Measurements from ENCODE around the gene EHD4.

EHD4 gene

DNA sequence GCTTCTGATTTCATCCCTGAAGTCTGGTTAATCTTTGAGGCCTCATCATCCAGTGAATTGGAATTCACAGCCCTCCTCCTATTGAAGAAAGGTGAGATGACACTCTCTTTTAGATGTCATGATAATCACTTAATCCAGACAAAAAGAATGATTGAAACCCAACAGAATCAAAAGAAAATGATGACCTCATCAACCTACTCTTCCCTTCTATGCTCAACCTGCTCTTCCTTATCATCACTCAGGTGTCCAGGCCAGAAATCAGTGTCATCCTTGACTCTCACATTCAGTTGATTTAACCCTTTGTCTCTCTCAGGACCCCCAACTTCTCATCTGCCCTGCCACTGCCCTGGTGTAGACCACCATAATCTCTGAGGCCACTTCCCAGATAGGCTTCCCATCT, 36.7 kb upstream of the EHD4 start:
- H3K4me3 ChIP-seq (ENCODE audit: low read depth, low read length) = no peak overlapping the region
- no peaks in the 10 kb centered on the region for H3K4me1 ChIP-seq (ENCODE audit: control insufficient read depth, insufficient read depth, low read length)
- H3K27me3 ChIP-seq (ENCODE audit: control insufficient read depth, insufficient read depth, low read length) = no peaks in the 10 kb centered on the region
- no peaks in the 10 kb centered on the region for H3K9me3 ChIP-seq (ENCODE audit: control insufficient read depth, insufficient read depth, low read length)
- H3K36me3 ChIP-seq (ENCODE audit: control insufficient read depth, insufficient read depth, low read length) = no peaks in the 10 kb centered on the region
- no peak overlapping the region for H3K9ac ChIP-seq (ENCODE audit: low read depth, low read length)

DNA sequence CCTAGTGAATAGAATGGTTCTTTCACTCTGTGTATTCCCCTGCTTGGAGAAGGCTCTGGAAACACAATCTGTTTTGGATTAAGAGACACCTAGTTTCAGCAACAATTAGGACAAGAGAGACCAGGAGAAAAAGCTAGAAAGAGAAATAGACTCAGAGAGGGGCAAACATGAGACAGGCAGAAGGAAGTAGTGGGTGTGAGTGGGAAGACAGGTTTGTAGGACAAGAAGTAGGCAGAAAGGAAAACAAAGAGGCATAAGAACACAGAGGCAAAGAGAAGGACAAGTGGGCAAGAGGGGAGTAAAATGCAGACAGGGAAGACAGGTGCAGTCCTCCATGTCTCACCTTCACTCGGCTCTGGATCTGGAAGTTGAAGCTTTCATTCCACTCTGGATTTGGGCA, 35.0 kb upstream of the EHD4 start:
- no peaks in the 10 kb centered on the region for H3K27me3 ChIP-seq (ENCODE audit: control insufficient read depth, insufficient read depth, low read length)
- H3K4me3 ChIP-seq (ENCODE audit: low read depth, low read length) = no peak overlapping the region
- H3K9ac ChIP-seq (ENCODE audit: low read depth, low read length) = no peak overlapping the region
- H3K9me3 ChIP-seq (ENCODE audit: control insufficient read depth, insufficient read depth, low read length) = no peaks in the 10 kb centered on the region
- no peaks in the 10 kb centered on the region for H3K36me3 ChIP-seq (ENCODE audit: control insufficient read depth, insufficient read depth, low read length)
- H3K4me1 ChIP-seq (ENCODE audit: control insufficient read depth, insufficient read depth, low read length) = no peaks in the 10 kb centered on the region

DNA sequence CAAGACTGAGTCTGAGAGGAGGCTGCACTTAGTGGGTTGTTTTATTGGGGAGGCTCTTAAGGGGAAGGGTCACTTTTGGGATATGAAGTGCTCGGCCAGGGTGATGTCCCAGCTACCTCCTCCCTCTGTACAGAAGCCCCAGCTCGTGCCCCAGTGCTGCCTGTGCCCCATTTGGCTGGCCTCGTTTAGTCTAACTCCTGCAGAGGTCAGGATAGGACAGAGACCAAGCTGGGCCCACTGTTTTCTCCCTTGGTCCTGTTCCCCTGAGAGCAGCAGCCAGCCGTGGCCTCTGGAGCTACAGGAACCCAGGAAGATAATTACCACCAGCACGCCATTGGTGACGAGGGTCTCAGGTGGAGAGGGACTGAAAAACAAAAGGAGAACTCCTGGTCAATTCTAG, 30.0 kb upstream of the EHD4 start:
- H3K9me3 ChIP-seq (ENCODE audit: control insufficient read depth, insufficient read depth, low read length) = no peaks in the 10 kb centered on the region
- H3K4me3 ChIP-seq (ENCODE audit: low read depth, low read length) = no peak overlapping the region
- H3K36me3 ChIP-seq (ENCODE audit: control insufficient read depth, insufficient read depth, low read length) = no peaks in the 10 kb centered on the region
- no peaks in the 10 kb centered on the region for H3K4me1 ChIP-seq (ENCODE audit: control insufficient read depth, insufficient read depth, low read length)
- no peak overlapping the region for H3K9ac ChIP-seq (ENCODE audit: low read depth, low read length)
- H3K27me3 ChIP-seq (ENCODE audit: control insufficient read depth, insufficient read depth, low read length) = no peaks in the 10 kb centered on the region

DNA sequence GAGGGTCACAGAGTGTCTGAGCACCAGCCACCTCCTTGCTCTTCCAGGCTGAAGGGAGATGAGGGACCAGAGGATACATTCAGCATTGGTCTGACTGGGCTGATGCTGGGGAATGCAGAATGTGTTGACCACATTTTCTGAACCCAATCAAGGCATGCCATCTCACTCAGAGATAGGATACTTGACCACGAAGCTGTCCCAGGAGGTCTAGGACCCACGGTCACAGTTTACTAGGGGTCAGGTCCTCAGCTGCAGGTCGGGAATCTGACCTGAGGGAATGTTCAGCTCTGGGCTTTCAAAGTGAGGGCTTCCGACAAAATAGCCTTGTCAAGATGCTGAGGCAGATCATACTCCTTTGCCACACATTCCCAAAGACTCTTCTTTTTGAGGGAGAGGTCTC, 28.9 kb upstream of the EHD4 start:
- Histone ChIP-seq H3K4me3 (ENCODE audit: low read depth, low read length) (no peak overlapping the region), H3K4me1 (ENCODE audit: control insufficient read depth, insufficient read depth, low read length) (no peaks in the 10 kb centered on the region), H3K9me3 (ENCODE audit: control insufficient read depth, insufficient read depth, low read length) (no peaks in the 10 kb centered on the region), H3K36me3 (ENCODE audit: control insufficient read depth, insufficient read depth, low read length) (no peaks in the 10 kb centered on the region), H3K27me3 (ENCODE audit: control insufficient read depth, insufficient read depth, low read length) (no peaks in the 10 kb centered on the region), H3K9ac (ENCODE audit: low read depth, low read length) (no peak overlapping the region)

DNA sequence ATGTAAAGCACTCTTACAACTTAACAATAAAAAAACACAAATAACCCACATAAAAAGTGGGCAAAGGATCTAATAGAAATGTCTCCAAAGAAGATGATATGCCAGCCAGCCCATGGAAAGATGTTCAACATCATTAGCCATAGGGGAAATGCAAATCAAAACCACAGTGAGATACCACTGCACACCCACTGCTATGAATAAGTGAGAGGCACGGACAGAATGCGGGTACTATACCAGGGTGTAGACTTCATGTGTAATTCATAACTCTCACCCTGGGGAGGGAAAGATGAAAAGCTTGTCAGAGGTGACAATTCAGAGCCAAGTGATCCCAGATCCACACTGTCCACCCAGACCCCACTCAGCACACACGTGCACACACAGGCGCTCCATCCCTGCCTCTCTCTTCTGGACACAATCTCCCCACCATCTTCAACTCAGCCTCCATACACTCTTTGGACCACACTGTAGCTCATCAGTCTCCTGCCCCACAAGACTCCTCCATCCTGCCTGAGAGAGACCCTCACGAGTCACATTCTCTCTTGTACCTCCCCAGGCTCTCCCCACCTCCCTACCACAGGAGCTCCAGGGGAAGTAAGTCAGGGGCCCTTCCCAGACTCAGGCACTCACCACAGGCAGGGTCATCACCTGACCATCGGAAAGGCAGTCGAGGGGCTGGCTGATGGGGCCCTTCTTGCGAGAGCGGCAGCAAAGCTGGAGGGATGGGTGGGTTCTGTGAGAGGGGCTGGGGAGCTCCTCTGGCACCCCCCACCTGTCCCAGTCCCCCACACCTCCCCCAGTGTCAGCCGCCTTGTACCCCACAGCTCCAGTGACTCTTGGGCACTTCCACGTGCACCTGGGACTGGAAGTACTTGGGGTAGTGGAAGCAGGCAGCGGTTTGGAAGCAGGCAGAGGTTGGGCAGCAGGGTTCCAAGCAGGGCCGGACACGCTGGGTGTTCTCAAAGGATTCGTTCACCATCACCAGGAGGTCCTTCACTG, 27.2 kb upstream of the EHD4 start:
- H3K9me3 ChIP-seq (ENCODE audit: control insufficient read depth, insufficient read depth, low read length) = no peaks in the 10 kb centered on the region
- H3K4me1 ChIP-seq (ENCODE audit: control insufficient read depth, insufficient read depth, low read length) = no peaks in the 10 kb centered on the region
- no peaks in the 10 kb centered on the region for H3K36me3 ChIP-seq (ENCODE audit: control insufficient read depth, insufficient read depth, low read length)
- H3K4me3 ChIP-seq (ENCODE audit: low read depth, low read length) = no peak overlapping the region
- H3K9ac ChIP-seq (ENCODE audit: low read depth, low read length) = no peak overlapping the region
- H3K27me3 ChIP-seq (ENCODE audit: control insufficient read depth, insufficient read depth, low read length) = no peaks in the 10 kb centered on the region

DNA sequence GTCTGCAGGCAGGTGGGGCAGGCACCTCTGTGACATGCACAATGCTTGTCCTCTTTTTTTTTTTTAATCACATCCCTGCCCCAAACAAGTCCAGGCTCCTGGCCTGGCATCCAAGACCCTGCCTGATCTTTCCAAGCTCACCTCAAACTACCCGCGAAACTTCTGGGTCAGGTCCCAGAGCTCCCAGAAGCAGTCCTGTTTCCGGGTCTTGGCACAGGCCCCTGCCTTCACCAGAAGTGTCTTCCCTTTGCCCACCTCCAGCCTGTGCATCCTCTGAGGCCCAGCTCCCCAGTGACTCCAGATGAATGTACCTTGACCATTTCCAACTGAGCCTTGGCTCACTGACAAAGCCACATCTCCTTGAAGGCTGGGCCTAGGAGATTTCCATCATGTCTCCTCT, 25.5 kb upstream of the EHD4 start:
- no peaks in the 10 kb centered on the region for H3K9me3 ChIP-seq (ENCODE audit: control insufficient read depth, insufficient read depth, low read length)
- H3K9ac ChIP-seq (ENCODE audit: low read depth, low read length) = no peak overlapping the region
- H3K4me1 ChIP-seq (ENCODE audit: control insufficient read depth, insufficient read depth, low read length) = no peaks in the 10 kb centered on the region
- no peaks in the 10 kb centered on the region for H3K27me3 ChIP-seq (ENCODE audit: control insufficient read depth, insufficient read depth, low read length)
- H3K36me3 ChIP-seq (ENCODE audit: control insufficient read depth, insufficient read depth, low read length) = no peaks in the 10 kb centered on the region
- no peak overlapping the region for H3K4me3 ChIP-seq (ENCODE audit: low read depth, low read length)

DNA sequence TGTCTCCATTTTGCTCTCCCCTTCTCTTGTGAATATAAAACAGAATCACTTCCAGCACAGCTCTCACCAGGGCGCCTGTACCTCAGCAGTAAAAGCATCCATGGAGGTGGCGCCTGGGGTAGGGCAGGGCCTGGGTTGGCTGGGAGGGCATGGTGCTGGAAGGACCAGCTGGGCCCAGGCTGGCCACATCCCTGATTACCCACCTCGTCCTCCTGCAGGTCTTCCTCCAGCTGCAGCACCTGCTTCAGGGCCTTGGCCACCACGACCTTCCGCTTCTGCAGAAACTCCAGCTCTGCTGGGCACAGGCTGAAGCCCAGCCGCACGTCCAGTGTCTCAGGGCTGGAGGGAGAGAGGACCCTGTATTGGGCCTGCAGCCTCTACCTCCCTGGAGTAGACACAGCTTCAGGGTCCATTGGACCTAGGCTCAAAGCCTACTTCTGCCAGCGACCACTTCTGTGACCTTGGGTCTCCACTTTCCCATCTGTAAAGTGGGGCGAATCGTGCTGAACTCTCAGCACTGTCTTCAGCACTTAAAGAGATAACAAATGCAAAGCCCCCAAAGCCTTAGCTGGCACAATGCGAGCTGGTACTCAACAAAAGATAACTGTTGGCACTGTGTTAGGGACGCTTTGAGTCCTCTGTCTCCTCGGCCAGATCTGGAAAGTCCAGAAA, 24.7 kb upstream of the EHD4 start:
- Histone ChIP-seq H3K9me3 (ENCODE audit: control insufficient read depth, insufficient read depth, low read length) (no peaks in the 10 kb centered on the region), H3K9ac (ENCODE audit: low read depth, low read length) (no peak overlapping the region), H3K4me3 (ENCODE audit: low read depth, low read length) (no peak overlapping the region), H3K4me1 (ENCODE audit: control insufficient read depth, insufficient read depth, low read length) (no peaks in the 10 kb centered on the region), H3K27me3 (ENCODE audit: control insufficient read depth, insufficient read depth, low read length) (no peaks in the 10 kb centered on the region), H3K36me3 (ENCODE audit: control insufficient read depth, insufficient read depth, low read length) (no peaks in the 10 kb centered on the region)

DNA sequence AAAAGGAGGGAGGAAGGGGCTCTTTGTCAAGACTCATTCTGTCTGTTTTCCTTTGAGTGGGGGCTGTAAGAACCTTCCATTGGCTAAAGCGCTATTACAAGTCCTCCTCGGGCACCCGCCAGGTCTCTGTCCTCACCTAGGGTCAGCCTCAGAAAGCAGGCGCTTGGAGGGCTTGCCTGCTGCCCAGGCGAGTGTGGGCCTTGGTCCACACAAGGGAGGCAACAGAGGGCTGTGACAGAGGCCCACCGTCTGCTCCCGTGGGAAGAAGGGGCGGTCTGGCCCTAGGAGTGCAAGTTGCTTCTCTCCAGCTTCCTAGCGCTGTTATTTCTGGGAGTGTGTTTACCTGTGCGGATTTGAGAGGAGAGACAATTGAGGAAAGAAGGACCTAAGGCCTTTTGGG, 24.0 kb upstream of the EHD4 start:
- Histone ChIP-seq H3K4me3 (ENCODE audit: low read depth, low read length) (no peak overlapping the region), H3K36me3 (ENCODE audit: control insufficient read depth, insufficient read depth, low read length) (no peaks in the 10 kb centered on the region), H3K9me3 (ENCODE audit: control insufficient read depth, insufficient read depth, low read length) (no peaks in the 10 kb centered on the region), H3K9ac (ENCODE audit: low read depth, low read length) (no peak overlapping the region), H3K27me3 (ENCODE audit: control insufficient read depth, insufficient read depth, low read length) (no peaks in the 10 kb centered on the region), H3K4me1 (ENCODE audit: control insufficient read depth, insufficient read depth, low read length) (no peaks in the 10 kb centered on the region)

DNA sequence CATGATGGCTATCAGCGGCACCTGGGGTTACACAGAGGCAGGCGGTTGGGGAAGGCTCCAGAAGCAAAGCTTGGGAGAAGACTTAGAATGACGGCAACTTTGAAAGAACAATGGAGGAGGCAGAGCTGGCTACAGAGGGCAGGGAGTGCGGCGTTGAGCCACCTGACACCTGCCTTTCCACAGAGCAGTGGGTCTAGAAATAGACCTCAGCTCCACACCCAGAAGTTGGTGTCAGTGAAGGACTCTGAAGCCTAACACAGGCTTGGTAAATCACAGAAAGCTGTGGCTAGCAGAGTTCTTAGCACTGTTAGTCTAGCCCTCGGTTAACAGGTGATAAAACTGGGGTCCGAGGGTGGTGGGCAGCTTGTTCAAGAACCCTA, 23.1 kb upstream of the EHD4 start:
- Histone ChIP-seq H3K36me3 (ENCODE audit: control insufficient read depth, insufficient read depth, low read length) (no peaks in the 10 kb centered on the region), H3K9me3 (ENCODE audit: control insufficient read depth, insufficient read depth, low read length) (no peaks in the 10 kb centered on the region), H3K4me1 (ENCODE audit: control insufficient read depth, insufficient read depth, low read length) (no peaks in the 10 kb centered on the region), H3K9ac (ENCODE audit: low read depth, low read length) (no peak overlapping the region), H3K27me3 (ENCODE audit: control insufficient read depth, insufficient read depth, low read length) (no peaks in the 10 kb centered on the region), H3K4me3 (ENCODE audit: low read depth, low read length) (no peak overlapping the region)

DNA sequence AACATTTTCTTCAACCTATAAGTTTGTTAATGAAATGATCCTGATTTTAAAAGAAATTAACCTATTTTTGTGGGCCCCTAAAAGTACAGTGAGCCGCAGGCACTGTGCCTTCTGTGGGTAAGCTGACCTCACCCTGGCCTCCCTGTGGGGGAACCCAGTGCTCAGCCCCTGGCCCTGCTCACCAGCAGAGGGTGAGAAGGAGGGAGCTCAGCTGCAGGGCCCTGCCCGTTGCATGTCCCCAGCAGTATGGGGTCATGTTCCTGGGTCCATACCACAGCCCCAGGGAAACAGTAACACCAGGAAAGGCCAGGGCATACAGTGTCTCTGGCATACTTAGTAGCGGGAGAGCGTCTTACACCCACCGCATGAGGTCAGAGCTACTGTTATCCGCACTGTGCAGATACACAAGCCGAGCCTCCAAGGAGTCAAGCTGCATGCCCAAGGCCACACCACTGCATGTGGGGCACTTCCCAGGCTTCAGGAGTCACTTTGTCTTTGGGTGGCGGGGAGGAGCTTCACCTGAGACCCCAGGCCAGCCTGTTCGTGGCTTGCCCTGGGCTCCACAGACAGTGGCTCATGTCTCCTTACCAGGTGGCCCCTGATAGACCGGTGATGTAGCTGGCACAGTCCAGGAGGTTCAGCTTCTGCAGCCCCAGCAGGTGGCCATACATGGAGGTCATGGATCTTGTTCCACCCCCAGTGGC, 22.6 kb upstream of the EHD4 start:
- H3K36me3 ChIP-seq (ENCODE audit: control insufficient read depth, insufficient read depth, low read length) = no peaks in the 10 kb centered on the region
- no peak overlapping the region for H3K9ac ChIP-seq (ENCODE audit: low read depth, low read length)
- no peak overlapping the region for H3K4me3 ChIP-seq (ENCODE audit: low read depth, low read length)
- H3K9me3 ChIP-seq (ENCODE audit: control insufficient read depth, insufficient read depth, low read length) = no peaks in the 10 kb centered on the region
- H3K4me1 ChIP-seq (ENCODE audit: control insufficient read depth, insufficient read depth, low read length) = no peaks in the 10 kb centered on the region
- H3K27me3 ChIP-seq (ENCODE audit: control insufficient read depth, insufficient read depth, low read length) = no peaks in the 10 kb centered on the region

DNA sequence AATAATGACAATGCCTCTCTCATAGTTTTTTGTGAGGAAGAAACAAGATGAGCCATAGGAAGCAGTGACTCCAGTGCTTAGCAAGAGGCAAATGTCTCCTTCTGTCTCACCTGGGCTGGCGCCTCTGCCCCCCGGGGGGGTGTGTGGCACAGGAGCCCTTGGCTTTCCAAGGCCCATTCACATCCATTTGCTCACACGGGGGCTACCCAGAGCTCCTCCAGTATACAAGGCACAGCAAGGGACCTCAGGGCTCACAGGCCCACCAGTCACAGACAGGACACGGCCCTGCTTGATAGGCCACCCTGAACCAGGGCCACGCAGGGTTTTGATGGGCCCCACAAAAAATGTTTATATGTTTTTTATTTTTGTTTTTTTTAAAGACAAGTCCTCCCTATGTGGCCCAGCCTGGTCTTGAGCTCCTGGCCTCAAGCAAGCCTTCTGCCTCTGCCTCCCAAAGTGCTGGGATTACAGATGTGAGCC, 21.9 kb upstream of the EHD4 start:
- no peak overlapping the region for H3K4me3 ChIP-seq (ENCODE audit: low read depth, low read length)
- no peaks in the 10 kb centered on the region for H3K36me3 ChIP-seq (ENCODE audit: control insufficient read depth, insufficient read depth, low read length)
- H3K9me3 ChIP-seq (ENCODE audit: control insufficient read depth, insufficient read depth, low read length) = no peaks in the 10 kb centered on the region
- H3K9ac ChIP-seq (ENCODE audit: low read depth, low read length) = no peak overlapping the region
- H3K4me1 ChIP-seq (ENCODE audit: control insufficient read depth, insufficient read depth, low read length) = peaks cover 3% of the 10 kb centered on the region
- H3K27me3 ChIP-seq (ENCODE audit: control insufficient read depth, insufficient read depth, low read length) = no peaks in the 10 kb centered on the region
